IPS DF 4.7 (cell line): Measurements from ENCODE around the gene THAP10.
"Not testable (repeated sequence)": the region's sequence is repeated elsewhere in the genome, so short reads cannot be mapped to it uniquely, and the experiment has no call there.

Experiments used
- DNase-seq: peaks from one replicate; pipeline ENCODE4 v3.0.0-alpha.2; 2013; ENCODE audit warnings: low spot score; ENCODE audit errors: extremely low read depth

Gene THAP10

DNA sequence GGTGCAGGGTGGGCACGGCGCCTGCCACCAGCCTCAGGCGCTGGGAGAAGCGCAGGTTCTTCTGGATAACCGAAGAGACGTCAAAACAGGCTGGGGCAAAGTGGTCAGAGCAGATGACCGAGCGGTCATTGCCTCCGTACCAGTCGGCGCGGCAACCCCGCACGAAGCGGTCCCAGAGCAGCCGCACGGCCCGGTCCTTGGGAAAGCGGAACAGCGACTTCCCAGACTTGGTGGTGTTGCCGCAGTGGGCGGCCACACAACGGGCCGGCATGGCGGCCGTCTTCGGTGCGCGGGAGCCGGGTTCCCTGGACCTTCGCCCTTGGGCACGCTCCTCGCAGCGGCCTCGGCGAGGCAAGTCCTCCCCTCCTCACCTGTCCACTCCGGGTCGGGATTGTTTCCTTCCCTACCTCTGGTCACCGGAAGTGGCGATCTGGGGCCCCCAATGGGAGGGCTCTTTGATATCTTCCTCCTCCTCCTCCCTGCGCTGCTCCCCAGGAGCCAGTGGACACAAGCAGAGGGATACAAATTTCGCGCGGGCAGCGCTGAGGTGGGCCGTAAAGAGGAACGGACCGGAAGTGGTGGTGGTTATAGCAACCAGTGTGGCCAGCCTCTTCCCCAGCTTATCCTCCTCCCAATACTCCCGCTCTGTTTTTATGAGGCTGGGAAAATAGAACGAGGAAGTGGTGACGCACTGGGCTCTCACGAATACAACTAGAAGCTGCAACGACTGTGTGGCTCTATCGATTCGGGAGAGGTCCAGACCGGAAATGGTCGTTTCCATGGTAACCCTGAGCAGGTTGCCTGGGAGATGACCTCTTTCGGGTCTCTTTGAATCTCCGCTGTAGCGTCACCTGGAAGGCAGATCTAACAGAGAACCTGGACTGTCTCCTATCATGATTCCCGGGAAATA lies at the start of gene THAP10, which contains the start of gene LRRC49:
TSS of gene THAP10 (minus strand) at position 432 of the 910 bp plus-strand sequence. CDS start at position 271, 161 bp downstream.
TSS of gene LRRC49 (plus strand) at position 825 of the 910 bp plus-strand sequence. CDS start at position 894, 69 bp downstream.
- DNase-seq: peak; percentile 72

GRCh38 chr15:70936326-70936725 lies 44.1 kb upstream of the THAP10 start:
- no peak for DNase-seq

GRCh38 chr15:70935631-70936030 lies 43.4 kb upstream of the THAP10 start:
- no peak for DNase-seq

DNA sequence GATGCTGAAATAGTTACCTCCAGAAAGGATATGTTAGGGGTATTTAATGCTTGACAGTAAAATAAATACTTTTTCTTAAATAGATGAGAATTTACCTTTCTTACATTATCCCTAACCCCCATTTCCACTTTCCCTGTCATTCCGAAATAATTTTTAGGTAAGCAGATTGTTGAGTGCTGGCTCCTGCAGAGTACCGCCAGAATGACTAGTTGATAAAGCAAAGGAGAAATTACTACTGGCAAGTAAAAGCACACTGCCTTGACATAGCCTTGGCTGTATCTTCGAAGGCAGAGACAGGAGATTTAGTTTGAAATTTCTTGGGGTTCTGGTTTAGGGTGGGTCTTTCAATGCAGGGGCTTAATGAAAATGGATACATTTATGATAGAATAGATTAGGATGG lies 41.2 kb upstream of the THAP10 start:
- DNase-seq: no peak

GRCh38 chr15:70932397-70932796 lies 40.2 kb upstream of the THAP10 start:
- DNase-seq: no peak

- no peak for DNase-seq
Observed at GRCh38 chr15:70931821-70932220, 39.6 kb upstream of the THAP10 start.

- not testable (repeated sequence) for DNase-seq
Observed at GRCh38 chr15:70926914-70927313, 34.7 kb upstream of the THAP10 start.

DNA sequence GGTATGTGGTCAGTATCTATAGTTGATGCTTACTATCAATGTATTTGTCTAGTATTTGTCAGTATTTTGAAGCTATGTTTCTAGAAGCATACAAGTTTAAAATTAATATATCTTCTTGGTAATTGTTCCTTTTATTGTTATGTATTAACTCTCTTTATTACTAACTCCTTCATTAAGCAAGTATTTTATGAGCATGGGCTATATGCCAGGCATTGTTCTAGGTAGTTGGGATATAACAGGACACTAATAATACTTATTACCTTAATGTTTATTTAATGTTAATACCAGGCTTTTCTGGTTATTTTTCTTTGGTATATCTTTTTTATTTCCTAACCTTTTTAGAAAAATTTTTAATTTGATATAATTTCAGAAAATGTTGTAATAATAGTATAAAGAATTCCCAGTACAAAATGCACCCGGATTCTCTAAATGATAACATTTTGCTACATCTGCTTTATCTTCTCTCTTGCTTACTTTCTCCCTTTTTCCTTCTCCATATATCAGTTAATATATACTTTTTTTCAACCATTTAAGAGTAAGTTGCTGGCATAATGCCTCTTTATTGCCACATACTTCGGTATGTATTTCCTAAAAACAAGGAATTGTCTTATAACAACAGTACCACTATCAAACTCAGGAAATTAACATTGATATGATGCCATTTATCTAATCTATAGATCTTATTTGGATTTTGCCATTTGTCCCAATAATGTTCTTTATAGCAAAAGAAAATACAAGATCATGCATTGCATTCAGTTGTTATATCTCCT lies 31.3 kb upstream of the THAP10 start:
- DNase-seq: no peak

DNA sequence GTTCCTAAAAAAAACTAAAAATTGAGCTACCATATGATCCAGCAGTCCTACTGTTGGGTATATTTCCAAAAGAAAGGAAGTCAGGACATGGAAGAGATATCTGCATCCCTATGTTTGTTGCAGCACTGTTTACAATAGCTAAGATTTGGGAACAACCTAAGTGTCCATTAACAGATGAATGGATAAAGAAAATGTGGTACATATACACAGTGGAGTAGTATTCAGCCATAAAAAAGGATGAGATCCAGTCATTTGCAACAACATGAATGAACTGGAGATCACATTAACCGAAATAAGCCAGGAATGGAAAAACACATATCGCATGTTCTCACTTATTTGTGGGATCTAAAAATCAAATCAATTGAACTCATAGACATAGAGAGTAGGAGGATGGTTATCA lies 29.9 kb upstream of the THAP10 start:
- no peak for DNase-seq

- DNase-seq: no peak
Observed at GRCh38 chr15:70920981-70921696, 28.9 kb upstream of the THAP10 start.

GRCh38 chr15:70917955-70918354 lies 25.7 kb upstream of the THAP10 start:
- DNase-seq: no peak

DNA sequence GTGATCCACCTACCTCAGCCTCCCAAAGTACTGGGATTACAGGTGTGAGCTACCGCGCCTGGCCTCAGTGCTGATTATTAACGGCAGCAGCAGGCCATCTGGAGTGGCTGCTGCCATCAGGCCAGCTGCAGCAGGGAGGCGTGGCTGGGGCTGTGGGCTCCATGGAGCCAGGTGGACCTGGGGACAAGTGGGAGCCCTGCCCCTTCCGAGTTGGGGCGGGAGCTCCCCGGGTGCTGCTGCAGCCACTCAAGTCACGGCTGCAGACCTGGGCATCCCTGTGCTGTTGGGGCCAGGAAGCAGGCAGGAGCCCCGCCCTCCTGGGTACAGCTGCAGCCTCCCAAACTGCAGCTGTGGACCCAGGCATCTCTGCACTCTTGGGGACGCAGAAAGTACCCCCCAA lies 24.3 kb upstream of the THAP10 start:
- DNase-seq: no peak

DNA sequence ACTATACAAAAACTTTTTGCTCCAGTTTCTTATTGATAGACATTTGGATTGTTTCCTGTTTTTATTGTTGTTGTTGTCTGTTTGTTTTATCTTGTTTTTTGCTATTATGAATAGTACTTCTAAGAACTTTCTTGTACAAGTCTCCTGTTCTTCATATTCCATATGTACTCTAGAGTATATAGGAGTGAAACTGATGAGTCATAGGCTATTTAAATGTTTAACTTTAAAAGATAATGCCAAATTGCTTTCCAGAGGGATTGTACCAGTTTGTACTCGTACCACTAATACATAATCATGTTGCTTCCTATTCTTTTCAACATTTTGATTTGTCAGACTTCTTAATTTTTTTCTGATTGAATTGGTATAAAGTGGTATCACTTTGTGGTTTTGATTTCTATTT lies 20.0 kb upstream of the THAP10 start:
- no peak for DNase-seq

GRCh38 chr15:70910958-70911357 lies 18.7 kb upstream of the THAP10 start:
- DNase-seq: no peak

- no peak for DNase-seq
Observed at GRCh38 chr15:70907784-70908471, 15.7 kb upstream of the THAP10 start.

DNA sequence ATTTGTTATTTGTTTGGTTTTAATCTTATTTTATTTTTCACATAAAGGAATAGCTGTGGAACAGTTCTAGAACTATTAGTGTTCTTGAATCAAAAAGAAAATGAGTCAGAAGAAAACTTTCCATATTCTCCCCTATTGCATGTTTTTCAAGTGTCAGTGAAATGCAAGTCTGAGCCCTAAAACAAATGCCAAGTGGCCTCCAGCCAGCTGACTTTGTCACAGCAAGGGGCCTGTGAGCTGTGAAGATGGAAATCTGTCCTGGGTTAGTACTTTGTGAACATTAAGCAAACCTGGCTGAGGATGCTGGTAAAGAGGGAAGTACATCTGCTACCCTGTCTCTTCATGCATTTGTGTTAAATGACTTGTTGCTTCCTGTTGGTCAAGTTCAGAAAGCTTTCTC lies 14.6 kb upstream of the THAP10 start:
- no peak for DNase-seq

DNA sequence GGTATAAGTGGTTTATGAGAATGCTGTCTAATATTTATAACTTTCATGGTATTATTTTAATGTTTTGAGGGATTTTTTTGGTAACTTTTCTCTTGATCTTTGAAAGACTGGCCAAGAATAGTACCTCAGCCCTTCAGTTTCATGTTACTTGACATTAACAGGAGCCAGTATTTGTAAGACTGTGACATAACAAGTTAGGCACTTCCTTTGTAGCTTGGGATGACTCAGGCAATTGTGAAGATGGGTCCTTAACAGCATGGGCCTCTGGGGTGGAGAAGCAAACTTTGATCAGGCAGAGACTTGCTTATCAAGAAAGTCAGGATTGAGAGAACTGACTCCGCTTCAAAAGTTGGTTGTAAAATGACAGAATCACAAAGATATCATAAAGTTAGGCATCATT lies 9.9 kb upstream of the THAP10 start:
- DNase-seq: no peak

- DNase-seq: no peak
Observed at GRCh38 chr15:70892912-70893560, 803 bp upstream of the THAP10 start.

DNA sequence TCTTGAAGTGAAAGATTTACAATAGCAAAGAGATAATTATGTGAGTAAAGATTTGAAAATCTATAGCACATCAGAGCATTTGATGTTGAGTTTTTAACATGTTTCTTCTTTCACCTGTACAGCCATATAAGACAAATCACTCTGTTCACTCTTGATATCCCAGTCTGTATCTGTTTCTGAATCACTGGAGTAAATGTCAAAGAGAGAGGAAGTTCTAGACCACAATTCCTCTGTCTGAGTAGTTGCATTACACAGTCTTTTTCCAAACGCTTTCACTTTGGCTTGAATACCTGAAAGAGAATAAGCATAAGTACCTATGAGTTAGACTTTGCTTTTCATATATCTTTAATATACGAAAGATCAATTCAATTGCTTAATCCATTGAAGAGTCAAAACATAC lies 9.9 kb downstream of the THAP10 start:
- DNase-seq: no peak

- no peak for DNase-seq
Observed at GRCh38 chr15:70880781-70881180, 11.5 kb downstream of the THAP10 start.

DNA sequence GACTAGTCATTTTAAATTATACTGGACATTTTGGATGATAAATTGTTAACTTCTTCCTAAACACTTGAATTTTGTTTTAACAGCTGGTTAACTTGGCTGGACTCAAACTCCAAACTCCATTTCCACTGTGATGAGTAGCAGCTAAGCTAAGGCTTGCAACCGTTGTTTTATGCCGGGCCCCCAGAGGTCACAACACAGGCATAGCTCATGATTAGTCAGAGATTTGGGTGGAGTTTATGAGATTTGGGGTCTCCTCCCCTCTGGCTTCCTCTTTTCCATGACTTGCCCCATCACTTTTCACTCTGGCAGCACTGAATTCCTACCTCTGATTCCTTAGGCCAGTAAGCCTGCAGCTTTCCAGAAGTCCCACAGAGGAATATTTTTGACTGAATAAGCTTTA lies 12.8 kb downstream of the THAP10 start:
- DNase-seq: no peak
